Measurements from ENCODE around the gene CWC27. TPM values are rescaled to one million over a fixed set of nuclear protein-coding genes. Genes with fewer than 3 reads are reported as not detected.

Gene CWC27
- total and polyA plus RNA-seq, 8 donors = 5.8 to 25.7 (median 14.3) TPM; not detected in 1

- no peak overlapping the region for H3K4me3 ChIP-seq
- peaks cover 0 to 21% (median 8%) of the 10 kb centered on the region in 4 donors for H3K9me3 ChIP-seq
- H3K4me1 ChIP-seq = no peaks in the 10 kb centered on the region
- H3K27me3 ChIP-seq = no peaks in the 10 kb centered on the region
- 89 to 97% (median 94%) methylated on average over 5 of the region's 5 CpGs for WGBS, 5 donors
- intact Hi-C loops (cut with DNase I; ENCODE audit: low total_unique reads) = no loop called here
- no peak overlapping the region for H3K27ac ChIP-seq
- peaks cover 0 to 22% (median under 1%) of the 10 kb centered on the region in 4 donors for H3K36me3 ChIP-seq
- DNase-seq = no peak
- TF ChIP-seq POLR2A (IDR thresholded peaks at IDR 0.05) = no peak
- no peak for TF ChIP-seq POLR2AphosphoS5 (IDR thresholded peaks at IDR 0.05)
- no peak for TF ChIP-seq CTCF (IDR thresholded peaks at IDR 0.05)
- TF ChIP-seq EP300 (IDR thresholded peaks at IDR 0.05) = no peak
Observed at GRCh38 chr5:64914396-64914795, 145.7 kb downstream of the CWC27 start.

- peaks cover 0 to 24% (median 20%) of the 10 kb centered on the region in 4 donors for H3K9me3 ChIP-seq
- no peak overlapping the region for H3K27ac ChIP-seq
- TF ChIP-seq EP300 (IDR thresholded peaks at IDR 0.05) = no peak
- no peak for TF ChIP-seq POLR2AphosphoS5 (IDR thresholded peaks at IDR 0.05)
- TF ChIP-seq POLR2A (IDR thresholded peaks at IDR 0.05) = no peak
- TF ChIP-seq CTCF (IDR thresholded peaks at IDR 0.05) = no peak
- DNase-seq = no peak
- peaks cover 0 to 21% (median 4%) of the 10 kb centered on the region in 4 donors for H3K36me3 ChIP-seq
- WGBS, 5 donors = 84 to 91% (median 88%) methylated on average over 1 of the region's 1 CpG
- intact Hi-C loops (cut with DNase I; ENCODE audit: low total_unique reads) = no loop called here
- H3K27me3 ChIP-seq = no peaks in the 10 kb centered on the region
- H3K4me3 ChIP-seq = no peak overlapping the region
- H3K4me1 ChIP-seq = no peaks in the 10 kb centered on the region
Observed at GRCh38 chr5:64918083-64918482, 149.4 kb downstream of the CWC27 start.

GRCh38 chr5:64921386-64921785 is 152.7 kb downstream of the CWC27 start:
- TF ChIP-seq POLR2AphosphoS5 (IDR thresholded peaks at IDR 0.05) (no peak), CTCF (IDR thresholded peaks at IDR 0.05) (no peak), POLR2A (IDR thresholded peaks at IDR 0.05) (no peak), EP300 (IDR thresholded peaks at IDR 0.05) (no peak)
- H3K4me3 ChIP-seq = no peak overlapping the region
- DNase-seq = no peak
- H3K27me3 ChIP-seq = no peaks in the 10 kb centered on the region
- H3K36me3 ChIP-seq = peaks cover 0 to 21% (median 4%) of the 10 kb centered on the region in 4 donors
- peaks cover 0 to 24% (median 20%) of the 10 kb centered on the region in 4 donors for H3K9me3 ChIP-seq
- H3K27ac ChIP-seq = no peak overlapping the region
- intact Hi-C loops (cut with DNase I; ENCODE audit: low total_unique reads) = no loop called here
- no peaks in the 10 kb centered on the region for H3K4me1 ChIP-seq
- WGBS, 5 donors = 97 to 100% (median 98%) methylated on average over 2 of the region's 2 CpGs

GRCh38 chr5:64923151-64923685 is 154.5 kb downstream of the CWC27 start:
- WGBS, 5 donors = 86 to 91% (median 90%) methylated on average over 5 to 6 of the region's 6 CpGs
- Histone ChIP-seq H3K27ac (no peak overlapping the region), H3K9me3 (peaks cover 0 to 24% (median 20%) of the 10 kb centered on the region in 4 donors), H3K36me3 (peaks cover 0 to 21% (median 4%) of the 10 kb centered on the region in 4 donors), H3K4me1 (peaks cover 0 to 6% (median 3%) of the 10 kb centered on the region in 4 donors), H3K4me3 (no peak overlapping the region), H3K27me3 (no peaks in the 10 kb centered on the region)
- TF ChIP-seq POLR2A (IDR thresholded peaks at IDR 0.05) = no peak
- TF ChIP-seq EP300 (IDR thresholded peaks at IDR 0.05) = no peak
- no peak for TF ChIP-seq POLR2AphosphoS5 (IDR thresholded peaks at IDR 0.05)
- TF ChIP-seq CTCF (IDR thresholded peaks at IDR 0.05) = no peak
- no peak for DNase-seq
- intact Hi-C loops (cut with DNase I; ENCODE audit: low total_unique reads) = no loop called here

All from stomach (tissue), 9 donors.